ENCODE measurements around the gene MED23. TPM values are rescaled to one million over a fixed set of nuclear protein-coding genes. Genes with fewer than 3 reads are reported as not detected.

MED23 gene
- total and polyA plus RNA-seq, 2 experiments from 2014 or later, result 8.6 to 23.6 TPM

DNA sequence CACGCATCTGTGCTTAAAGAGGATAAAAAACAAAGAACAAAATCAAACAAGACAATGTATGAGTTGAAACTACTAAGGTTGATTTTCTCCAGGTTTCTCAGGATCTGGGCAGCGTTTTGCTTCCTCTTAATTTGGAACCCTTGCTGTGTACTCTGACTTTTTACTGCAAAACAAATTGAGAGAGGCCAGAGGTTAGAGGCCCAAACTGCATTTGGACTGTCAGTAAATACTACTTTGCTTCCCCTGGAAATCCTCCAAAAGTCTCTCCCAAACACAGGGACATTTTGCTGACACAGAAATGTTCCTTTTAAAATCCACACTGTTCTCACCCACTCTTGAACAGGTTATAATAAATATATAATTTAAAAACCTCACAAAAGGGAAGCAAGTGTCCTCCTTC is 53.9 kb downstream of the MED23 start (continued):
- TF ChIP-seq, protein P1, sequence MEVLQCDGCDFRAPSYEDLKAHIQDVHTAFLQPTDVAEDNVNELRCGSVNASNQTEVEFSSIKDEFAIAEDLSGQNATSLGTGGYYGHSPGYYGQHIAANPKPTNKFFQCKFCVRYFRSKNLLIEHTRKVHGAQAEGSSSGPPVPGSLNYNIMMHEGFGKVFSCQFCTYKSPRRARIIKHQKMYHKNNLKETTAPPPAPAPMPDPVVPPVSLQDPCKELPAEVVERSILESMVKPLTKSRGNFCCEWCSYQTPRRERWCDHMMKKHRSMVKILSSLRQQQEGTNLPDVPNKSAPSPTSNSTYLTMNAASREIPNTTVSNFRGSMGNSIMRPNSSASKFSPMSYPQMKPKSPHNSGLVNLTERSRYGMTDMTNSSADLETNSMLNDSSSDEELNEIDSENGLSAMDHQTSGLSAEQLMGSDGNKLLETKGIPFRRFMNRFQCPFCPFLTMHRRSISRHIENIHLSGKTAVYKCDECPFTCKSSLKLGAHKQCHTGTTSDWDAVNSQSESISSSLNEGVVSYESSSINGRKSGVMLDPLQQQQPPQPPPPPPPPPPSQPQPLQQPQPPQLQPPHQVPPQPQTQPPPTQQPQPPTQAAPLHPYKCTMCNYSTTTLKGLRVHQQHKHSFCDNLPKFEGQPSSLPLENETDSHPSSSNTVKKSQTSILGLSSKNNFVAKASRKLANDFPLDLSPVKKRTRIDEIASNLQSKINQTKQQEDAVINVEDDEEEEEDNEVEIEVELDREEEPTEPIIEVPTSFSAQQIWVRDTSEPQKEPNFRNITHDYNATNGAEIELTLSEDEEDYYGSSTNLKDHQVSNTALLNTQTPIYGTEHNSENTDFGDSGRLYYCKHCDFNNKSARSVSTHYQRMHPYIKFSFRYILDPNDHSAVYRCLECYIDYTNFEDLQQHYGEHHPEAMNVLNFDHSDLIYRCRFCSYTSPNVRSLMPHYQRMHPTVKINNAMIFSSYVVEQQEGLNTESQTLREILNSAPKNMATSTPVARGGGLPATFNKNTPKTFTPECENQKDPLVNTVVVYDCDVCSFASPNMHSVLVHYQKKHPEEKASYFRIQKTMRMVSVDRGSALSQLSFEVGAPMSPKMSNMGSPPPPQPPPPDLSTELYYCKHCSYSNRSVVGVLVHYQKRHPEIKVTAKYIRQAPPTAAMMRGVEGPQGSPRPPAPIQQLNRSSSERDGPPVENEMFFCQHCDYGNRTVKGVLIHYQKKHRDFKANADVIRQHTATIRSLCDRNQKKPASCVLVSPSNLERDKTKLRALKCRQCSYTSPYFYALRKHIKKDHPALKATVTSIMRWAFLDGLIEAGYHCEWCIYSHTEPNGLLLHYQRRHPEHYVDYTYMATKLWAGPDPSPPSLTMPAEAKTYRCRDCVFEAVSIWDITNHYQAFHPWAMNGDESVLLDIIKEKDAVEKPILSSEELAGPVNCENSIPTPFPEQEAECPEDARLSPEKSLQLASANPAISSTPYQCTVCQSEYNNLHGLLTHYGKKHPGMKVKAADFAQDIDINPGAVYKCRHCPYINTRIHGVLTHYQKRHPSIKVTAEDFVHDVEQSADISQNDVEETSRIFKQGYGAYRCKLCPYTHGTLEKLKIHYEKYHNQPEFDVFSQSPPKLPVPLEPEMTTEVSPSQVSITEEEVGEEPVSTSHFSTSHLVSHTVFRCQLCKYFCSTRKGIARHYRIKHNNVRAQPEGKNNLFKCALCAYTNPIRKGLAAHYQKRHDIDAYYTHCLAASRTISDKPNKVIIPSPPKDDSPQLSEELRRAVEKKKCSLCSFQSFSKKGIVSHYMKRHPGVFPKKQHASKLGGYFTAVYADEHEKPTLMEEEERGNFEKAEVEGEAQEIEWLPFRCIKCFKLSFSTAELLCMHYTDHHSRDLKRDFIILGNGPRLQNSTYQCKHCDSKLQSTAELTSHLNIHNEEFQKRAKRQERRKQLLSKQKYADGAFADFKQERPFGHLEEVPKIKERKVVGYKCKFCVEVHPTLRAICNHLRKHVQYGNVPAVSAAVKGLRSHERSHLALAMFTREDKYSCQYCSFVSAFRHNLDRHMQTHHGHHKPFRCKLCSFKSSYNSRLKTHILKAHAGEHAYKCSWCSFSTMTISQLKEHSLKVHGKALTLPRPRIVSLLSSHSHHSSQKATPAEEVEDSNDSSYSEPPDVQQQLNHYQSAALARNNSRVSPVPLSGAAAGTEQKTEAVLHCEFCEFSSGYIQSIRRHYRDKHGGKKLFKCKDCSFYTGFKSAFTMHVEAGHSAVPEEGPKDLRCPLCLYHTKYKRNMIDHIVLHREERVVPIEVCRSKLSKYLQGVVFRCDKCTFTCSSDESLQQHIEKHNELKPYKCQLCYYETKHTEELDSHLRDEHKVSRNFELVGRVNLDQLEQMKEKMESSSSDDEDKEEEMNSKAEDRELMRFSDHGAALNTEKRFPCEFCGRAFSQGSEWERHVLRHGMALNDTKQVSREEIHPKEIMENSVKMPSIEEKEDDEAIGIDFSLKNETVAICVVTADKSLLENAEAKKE (CRISPR knock-in tag; IDR thresholded peaks at IDR 0.05), result no peak
- TF ChIP-seq CREB1 (CRISPR knock-in tag; IDR thresholded peaks at IDR 0.05; ENCODE audit: low read depth) (no peak), EZH2phosphoT487 (IDR thresholded peaks at IDR 0.05; ENCODE audit: unreplicated experiment) (no peak), NANOG (IDR thresholded peaks at IDR 0.05; ENCODE audit: borderline replicate concordance) (no peak), ZNF331 (CRISPR knock-in tag; IDR thresholded peaks at IDR 0.05; ENCODE audit: low read depth) (no peak)
- TF ChIP-seq, protein P2, sequence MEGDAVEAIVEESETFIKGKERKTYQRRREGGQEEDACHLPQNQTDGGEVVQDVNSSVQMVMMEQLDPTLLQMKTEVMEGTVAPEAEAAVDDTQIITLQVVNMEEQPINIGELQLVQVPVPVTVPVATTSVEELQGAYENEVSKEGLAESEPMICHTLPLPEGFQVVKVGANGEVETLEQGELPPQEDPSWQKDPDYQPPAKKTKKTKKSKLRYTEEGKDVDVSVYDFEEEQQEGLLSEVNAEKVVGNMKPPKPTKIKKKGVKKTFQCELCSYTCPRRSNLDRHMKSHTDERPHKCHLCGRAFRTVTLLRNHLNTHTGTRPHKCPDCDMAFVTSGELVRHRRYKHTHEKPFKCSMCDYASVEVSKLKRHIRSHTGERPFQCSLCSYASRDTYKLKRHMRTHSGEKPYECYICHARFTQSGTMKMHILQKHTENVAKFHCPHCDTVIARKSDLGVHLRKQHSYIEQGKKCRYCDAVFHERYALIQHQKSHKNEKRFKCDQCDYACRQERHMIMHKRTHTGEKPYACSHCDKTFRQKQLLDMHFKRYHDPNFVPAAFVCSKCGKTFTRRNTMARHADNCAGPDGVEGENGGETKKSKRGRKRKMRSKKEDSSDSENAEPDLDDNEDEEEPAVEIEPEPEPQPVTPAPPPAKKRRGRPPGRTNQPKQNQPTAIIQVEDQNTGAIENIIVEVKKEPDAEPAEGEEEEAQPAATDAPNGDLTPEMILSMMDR (conservative IDR thresholded peaks at IDR 0.05; ENCODE audit: low read depth in 2 of 2), result no peak

DNA sequence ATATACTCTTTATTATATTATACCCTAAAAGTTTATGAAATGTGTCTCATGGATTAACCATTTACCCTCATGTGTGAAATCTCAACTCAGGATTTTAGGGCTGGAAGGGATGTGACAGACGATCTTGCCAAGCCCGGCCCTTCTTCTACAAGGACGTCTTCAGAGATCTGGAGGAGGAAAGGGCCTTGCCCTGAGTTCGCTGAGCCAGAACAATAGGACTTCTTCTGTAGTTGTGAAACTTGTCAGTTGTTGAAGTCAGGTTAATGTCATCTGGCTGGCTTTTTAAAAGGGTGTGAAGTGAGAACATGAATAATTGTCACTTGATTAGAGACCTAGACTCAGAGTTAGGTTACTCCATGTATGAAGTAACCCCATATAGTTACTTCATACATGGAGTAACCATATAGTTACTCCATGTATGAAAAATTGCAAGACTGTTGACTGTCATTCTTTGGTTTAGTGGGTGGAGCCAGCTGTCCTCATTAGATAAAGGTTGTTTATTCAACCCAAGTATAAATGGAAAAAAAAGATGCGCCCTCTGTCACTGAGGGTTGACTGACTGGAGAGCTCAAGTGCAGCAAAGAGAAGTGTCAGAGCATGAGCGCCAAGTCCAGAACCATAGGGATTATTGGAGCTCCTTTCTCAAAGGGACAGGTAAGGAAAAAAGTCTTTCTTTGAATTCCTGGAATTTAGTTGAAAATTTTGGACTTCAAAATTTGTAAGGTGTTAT is 55.2 kb downstream of the MED23 start, which contains the start of gene ARG1:
ARG1 (plus strand) TSS at position 541 of the 730 bp plus-strand sequence; CDS start at position 598, 57 bp downstream.
- no peak within 1 kb of the TSS for H3K27ac Mint-ChIP-seq
- no peak for TF ChIP-seq JUNB (IDR thresholded peaks at IDR 0.05; ENCODE audit: unreplicated experiment)
- TF ChIP-seq, protein P2 (conservative IDR thresholded peaks at IDR 0.05; ENCODE audit: low read depth in 2 of 2), result no peak
- no peak for TF ChIP-seq EZH2 (IDR thresholded peaks at IDR 0.05; ENCODE audit: low read depth, unreplicated experiment)
- no peak for TF ChIP-seq STAT1 (IDR thresholded peaks at IDR 0.05; ENCODE audit: unreplicated experiment)
- no peak for TF ChIP-seq CREB1 (CRISPR knock-in tag; IDR thresholded peaks at IDR 0.05; ENCODE audit: low read depth)
- no peak for TF ChIP-seq ZNF331 (CRISPR knock-in tag; IDR thresholded peaks at IDR 0.05; ENCODE audit: low read depth)
- TF ChIP-seq ZNF114 (CRISPR knock-in tag; IDR thresholded peaks at IDR 0.05), result no peak

More for the DNA sequence above, 55.2 kb downstream of the MED23 start, which contains the start of gene ARG1:
- H3K27ac ChIP-seq (ENCODE audit: low read depth), result no peak within 1 kb of the TSS
- no peaks in the 10 kb centered on the region for H3K79me2 ChIP-seq (replicated peaks; ENCODE audit: insufficient read depth)
- no peak within 1 kb of the TSS for H2AFZ ChIP-seq
- H3K36me3 ChIP-seq (ENCODE audit: insufficient read depth), result no peaks in the 10 kb centered on the region
- no peaks in the 10 kb centered on the region for H3K27me3 Mint-ChIP-seq (ENCODE audit: insufficient read depth, low read depth, poor library complexity)
- no peak within 1 kb of the TSS for H3K4me3 Mint-ChIP-seq
- H3K27me3 ChIP-seq (ENCODE audit: insufficient read depth), result no peaks in the 10 kb centered on the region
- H3K4me1 ChIP-seq (ENCODE audit: insufficient read depth), result peaks cover 15% of the 10 kb centered on the region
- no peaks in the 10 kb centered on the region for H3F3A ChIP-seq (replicated peaks; ENCODE audit: low read depth)
- ATAC-seq (no peak), DNase-seq (ENCODE audit: low spot score) (no peak)
- H3K36me3 Mint-ChIP-seq (ENCODE audit: low read depth), result no peaks in the 10 kb centered on the region
- H4K20me1 ChIP-seq (replicated peaks; ENCODE audit: insufficient read depth), result no peaks in the 10 kb centered on the region
- H3K9me3 Mint-ChIP-seq, result no peaks in the 10 kb centered on the region
- 0 out of 2 replicates have a peak, but pooled peaks cover 4% of the 10 kb centered on the region for H3K9me2 ChIP-seq (ENCODE audit: insufficient read depth)
- no peak within 1 kb of the TSS for H3K4me2 ChIP-seq
- H3K4me1 Mint-ChIP-seq, result peaks cover 21% of the 10 kb centered on the region
- no peak within 1 kb of the TSS for H3K4me3 ChIP-seq
